Mucosa of descending colon (tissue), 3 donors: ENCODE data around the gene TMEM53. TPM values are rescaled to one million over a fixed set of nuclear protein-coding genes. Genes with fewer than 3 reads are reported as not detected.
A peak's percentile ranks its signal among the peaks of the same experiment; 100 is the strongest.

Source experiments
- ATAC-seq: fragments of 200-7000 bp; cut with Tn5 transposase; one replicate; pipeline ENCODE4 v1.9.1; 2020; ENCODE audit warnings: mild to moderate bottlenecking, moderate library complexity
- DNase-seq, 3 donors: peaks; one replicate each; pipeline ENCODE4 v3.0.0-alpha.2; 2020
- H3K36me3 ChIP-seq: fragments of 200-600 bp; one replicate; pipeline ENCODE4 v1.8.0; 2021; ENCODE audit warnings: low read depth, mild to moderate bottlenecking
- H3K4me1 ChIP-seq: fragments of 200-600 bp; one replicate; pipeline ENCODE4 v1.8.0; 2021; ENCODE audit warnings: low read depth, mild to moderate bottlenecking
- H3K4me3 ChIP-seq: fragments of 200-600 bp; one replicate; pipeline ENCODE4 v1.8.0; 2021; ENCODE audit warnings: mild to moderate bottlenecking
- H3K9me3 ChIP-seq: fragments of 200-600 bp; one replicate; pipeline ENCODE4 v1.8.0; 2021; ENCODE audit warnings: mild to moderate bottlenecking
- CTCF ChIP-seq: fragments of 200-600 bp; IDR thresholded peaks from one replicate; pipeline ENCODE4 v1.8.0; 2022; ENCODE audit warnings: antibody characterized with exemption, mild to moderate bottlenecking
- intact Hi-C, 2 donors: fragments of 100-400 bp; cut with DNase I in 1 of 2; cut with micrococcal nuclease in 1 of 2; formaldehyde crosslinking; loops; one replicate each; pipeline versions ENCODE4 v1.11.0 to v1.11.1; 2022; cut with DNase I, micrococcal nuclease
- total RNA-seq, 3 donors: library from RNA; stranded (reverse); fragmentation: NEBNext Ultra II Directional in 2 of 3; extraction: Animal tissue kit (Norgen Biotek cat#: 25700) in 2 of 3; gene quantifications; one replicate each; pipeline versions ENCODE4 v1.2.1 to v1.2.4, GENCODE V29; 2021 to 2023
- donor health status: DM: no; HTN: no; CAD: no; lungs with moderate emphysema.
- donor health status: DM: no; HTN: no; CAD: no.
- donor health status: DM: no; HTN: yes; CAD: no.

TMEM53 gene
- total RNA-seq, 3 donors from 2014 or later = 19.3 to 46.0 (median 36.6) TPM

- no peak for TF ChIP-seq CTCF
- intact Hi-C loops = no loop called here
- H3K4me1 ChIP-seq = no peaks in the 10 kb centered on the region
- ATAC-seq = no peak
- no peak for DNase-seq
- H3K36me3 ChIP-seq = no peaks in the 10 kb centered on the region
- no peaks in the 10 kb centered on the region for H3K9me3 ChIP-seq
- H3K4me3 ChIP-seq = no peak overlapping the region
Measured at GRCh38 chr1:44696101-44696500, 21.8 kb upstream of the TMEM53 start.

GRCh38 chr1:44695671-44696070 is 21.4 kb upstream of the TMEM53 start:
- TF ChIP-seq CTCF = no peak
- Histone ChIP-seq H3K9me3 (no peaks in the 10 kb centered on the region), H3K36me3 (no peaks in the 10 kb centered on the region), H3K4me3 (no peak overlapping the region), H3K4me1 (no peaks in the 10 kb centered on the region)
- intact Hi-C loops = no loop called here
- DNase-seq (no peak), ATAC-seq (no peak)

DNA sequence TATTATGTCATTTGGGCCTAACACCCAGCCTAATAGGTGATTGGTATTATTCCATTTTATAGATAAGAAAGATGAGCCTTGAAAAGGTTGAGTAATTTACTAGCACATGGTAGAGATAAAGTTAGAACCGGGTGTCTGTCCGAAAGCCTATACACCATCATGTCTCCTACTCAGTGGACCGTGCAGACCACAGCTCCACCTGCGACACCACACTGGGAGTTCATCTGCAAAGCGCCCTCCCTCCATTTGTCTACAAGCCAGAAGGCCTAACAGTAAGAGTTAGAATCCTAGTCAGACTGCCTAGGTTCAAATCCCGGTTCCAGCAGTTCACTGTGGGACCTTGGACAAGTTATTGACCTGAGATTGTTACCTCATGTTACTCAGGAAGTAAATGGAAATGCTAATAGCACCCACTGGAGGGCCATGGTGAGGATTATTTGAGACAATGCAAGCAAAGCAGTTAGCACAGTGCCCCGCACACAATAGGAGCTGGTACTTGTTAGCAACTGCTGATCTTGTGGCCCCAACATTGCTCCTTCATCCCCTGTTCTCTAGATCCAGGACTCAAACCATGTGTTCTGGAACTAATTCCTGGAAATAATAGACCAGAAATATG is 20.7 kb upstream of the TMEM53 start:
- Histone ChIP-seq H3K4me3 (no peak overlapping the region), H3K4me1 (no peaks in the 10 kb centered on the region), H3K9me3 (no peaks in the 10 kb centered on the region), H3K36me3 (no peaks in the 10 kb centered on the region)
- ATAC-seq (peak; percentile 51), DNase-seq (no peak)
- intact Hi-C loops = no loop called here
- TF ChIP-seq CTCF = no peak

GRCh38 chr1:44693900-44694299 is 19.6 kb upstream of the TMEM53 start:
- intact Hi-C loops = no loop called here
- DNase-seq (no peak), ATAC-seq (no peak)

DNA sequence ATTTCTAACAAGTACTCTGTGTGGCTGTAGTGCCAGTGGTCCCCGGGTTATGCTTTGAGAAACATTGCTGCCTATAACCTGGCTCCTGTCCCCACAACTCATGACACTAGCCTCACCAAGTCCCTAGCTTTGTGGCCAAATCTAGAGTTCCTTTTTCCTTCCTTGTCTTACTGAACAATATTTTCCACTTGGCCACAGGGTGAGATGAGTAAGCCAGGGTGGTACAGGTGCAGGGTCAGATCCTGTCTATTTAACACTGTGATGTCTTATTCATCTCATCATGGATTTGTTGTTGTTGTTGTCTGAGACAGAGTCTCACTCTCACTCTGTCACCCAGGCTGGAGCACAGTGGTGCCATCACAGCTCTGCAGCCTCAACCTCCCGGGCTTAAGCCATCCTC is 18.9 kb upstream of the TMEM53 start:
- intact Hi-C loops = no loop called here
- no peak overlapping the region for H3K4me3 ChIP-seq
- no peak for ATAC-seq
- TF ChIP-seq CTCF = no peak
- DNase-seq = no peak
- no peaks in the 10 kb centered on the region for H3K9me3 ChIP-seq
- H3K4me1 ChIP-seq = no peaks in the 10 kb centered on the region
- no peaks in the 10 kb centered on the region for H3K36me3 ChIP-seq

More at GRCh38 chr1:44693900-44694299, 19.6 kb upstream of the TMEM53 start:
- no peaks in the 10 kb centered on the region for H3K36me3 ChIP-seq
- no peaks in the 10 kb centered on the region for H3K9me3 ChIP-seq
- no peak overlapping the region for H3K4me3 ChIP-seq
- no peak for TF ChIP-seq CTCF
- no peaks in the 10 kb centered on the region for H3K4me1 ChIP-seq

DNA sequence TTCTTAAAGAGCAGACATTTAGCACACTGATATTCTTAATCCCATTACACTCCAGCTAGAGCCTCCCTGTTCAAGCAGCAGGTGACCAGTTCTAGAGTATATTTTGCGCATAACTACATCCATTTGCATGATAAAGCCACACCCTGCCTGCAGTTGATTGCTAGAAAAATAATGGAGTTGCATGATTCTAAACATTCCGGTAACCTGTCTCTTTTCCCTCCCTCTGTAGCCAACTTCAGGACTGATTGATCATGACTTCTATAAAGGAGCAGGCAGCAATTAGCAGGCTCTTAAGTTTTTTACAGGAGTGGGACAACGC is 15.1 kb upstream of the TMEM53 start:
- no peaks in the 10 kb centered on the region for H3K4me1 ChIP-seq
- ATAC-seq = no peak
- DNase-seq = no peak
- H3K4me3 ChIP-seq = no peak overlapping the region
- intact Hi-C loops = no loop called here
- TF ChIP-seq CTCF = no peak
- no peaks in the 10 kb centered on the region for H3K9me3 ChIP-seq
- no peaks in the 10 kb centered on the region for H3K36me3 ChIP-seq
